HEK293 (cell line): ENCODE data around the gene ZFHX3.

Source experiments
- CTCF ChIA-PET: fragments of 350-600 bp; formaldehyde crosslinking; extraction: SDS; loops from one replicate; lab custom pipeline; 2021; ENCODE audit warnings: antibody characterized with exemption; lab: Yijun Ruan, JAX
- POLR2A ChIA-PET: fragments of 300-600 bp; formaldehyde crosslinking; extraction: SDS; loops from one replicate; lab custom pipeline; 2020; ENCODE audit warnings: antibody characterized with exemption, inconsistent platforms; lab: Yijun Ruan, JAX
- H3K27ac ChIP-seq: fragments of 200-500 bp; sonication (Bioruptor generic); 2 replicates; pipeline ENCODE4 v1.5.1; 2014; ENCODE audit warnings: low read depth, low read length, control low read depth, inconsistent platforms; ENCODE audit errors: extremely low read depth
- H3K36me3 ChIP-seq, 2 experiments: fragments of 200-500 bp in 1 of 2; sonication (Bioruptor generic) in 1 of 2; 1 replicate in 1 of 2; 2 replicates in 1 of 2; pipeline ENCODE4 v1.5.1; 2014 to 2017; ENCODE audit warnings: inconsistent platforms in 2 of 2, low read length in 2 of 2; ENCODE audit not compliant: control insufficient read depth in 2 of 2, insufficient read depth in 1 of 2
- H3K4me1 ChIP-seq: fragments of 200-500 bp; sonication (Bioruptor generic); 2 replicates; pipeline ENCODE4 v1.5.1; 2014; ENCODE audit warnings: mild to moderate bottlenecking, low read length, inconsistent platforms; ENCODE audit not compliant: control insufficient read depth, insufficient read depth
- H3K4me3 ChIP-seq: 2 replicates; pipeline ENCODE4 v1.5.1; 2011; ENCODE audit warnings: low read depth, mild to moderate bottlenecking, control low read depth, low read length, moderate library complexity
- H3K9me3 ChIP-seq: fragments of 200-500 bp; sonication (Bioruptor generic); 2 replicates; pipeline ENCODE4 v1.5.1; 2014; ENCODE audit warnings: low read depth, low read length, inconsistent platforms; ENCODE audit not compliant: control insufficient read depth, insufficient read depth
- BCL11A ChIP-seq: fragments of 450-650 bp; formaldehyde crosslinking; IDR thresholded peaks from 2 replicates; pipeline ENCODE4 v1.5.1; 2016; ENCODE audit warnings: low read depth, missing biosample characterization, missing genetic modification characterization
- BCL6B ChIP-seq: fragments of 450-650 bp; formaldehyde crosslinking; IDR thresholded peaks from 2 replicates; pipeline ENCODE4 v1.5.1; 2017; ENCODE audit warnings: missing biosample characterization, missing genetic modification characterization
- CTCF ChIP-seq: fragments of 450-650 bp; formaldehyde crosslinking; IDR thresholded peaks from 2 replicates; pipeline ENCODE4 v1.5.1; 2016; ENCODE audit warnings: missing biosample characterization, missing genetic modification characterization
- IKZF3 ChIP-seq: fragments of 450-650 bp; IDR thresholded peaks from 2 replicates; pipeline ENCODE4 v1.5.0; 2018; ENCODE audit warnings: missing biosample characterization, mild to moderate bottlenecking, missing genetic modification characterization, moderate library complexity
- KLF10 ChIP-seq: fragments of 450-650 bp; IDR thresholded peaks from 2 replicates; pipeline ENCODE4 v1.5.1; 2018; ENCODE audit warnings: missing biosample characterization, mild to moderate bottlenecking, missing genetic modification characterization
- KLF16 ChIP-seq: fragments of 450-650 bp; formaldehyde crosslinking; IDR thresholded peaks from 2 replicates; pipeline ENCODE4 v1.5.1; 2017; ENCODE audit warnings: missing biosample characterization, missing genetic modification characterization
- MEIS1 ChIP-seq: sonication (generic); formaldehyde crosslinking; IDR thresholded peaks from 2 replicates; pipeline ENCODE4 v1.8.1; 2022; ENCODE audit warnings: missing genetic modification reagents, mild to moderate bottlenecking, borderline replicate concordance
- REST ChIP-seq: fragments of 450-650 bp; formaldehyde crosslinking; IDR thresholded peaks from 2 replicates; pipeline ENCODE4 v1.5.1; 2016; ENCODE audit warnings: missing biosample characterization, missing genetic modification characterization
- SP7 ChIP-seq: fragments of 450-650 bp; formaldehyde crosslinking; IDR thresholded peaks from 2 replicates; pipeline ENCODE4 v1.5.1; 2016; ENCODE audit warnings: missing biosample characterization, missing genetic modification characterization
- ZBTB17 ChIP-seq: fragments of 450-650 bp; formaldehyde crosslinking; IDR thresholded peaks from 2 replicates; pipeline ENCODE4 v1.5.1; 2016; ENCODE audit warnings: missing biosample characterization, missing genetic modification characterization
- ZBTB44 ChIP-seq: fragments of 450-650 bp; IDR thresholded peaks from 2 replicates; pipeline ENCODE4 v1.5.1; 2018; ENCODE audit warnings: missing biosample characterization, mild to moderate bottlenecking, missing genetic modification characterization
- ZNF114 ChIP-seq: fragments of 450-650 bp; formaldehyde crosslinking; IDR thresholded peaks from 2 replicates; pipeline ENCODE4 v1.5.0; 2017; ENCODE audit warnings: missing biosample characterization, missing genetic modification characterization
- ZNF239 ChIP-seq: fragments of 450-650 bp; formaldehyde crosslinking; IDR thresholded peaks from 2 replicates; pipeline ENCODE4 v1.5.1; 2016; ENCODE audit warnings: missing biosample characterization, missing genetic modification characterization
- ZNF335 ChIP-seq: fragments of 450-650 bp; formaldehyde crosslinking; conservative IDR thresholded peaks from 2 replicates; pipeline ENCODE4 v1.5.1; 2016; ENCODE audit warnings: missing biosample characterization, missing genetic modification characterization
- ZNF843 ChIP-seq: fragments of 450-650 bp; formaldehyde crosslinking; IDR thresholded peaks from 2 replicates; pipeline ENCODE4 v1.5.1; 2016; ENCODE audit warnings: missing biosample characterization, missing genetic modification characterization
- ZSCAN30 ChIP-seq: fragments of 450-650 bp; IDR thresholded peaks from 2 replicates; pipeline ENCODE4 v1.5.1; 2018; ENCODE audit warnings: missing biosample characterization, mild to moderate bottlenecking, missing genetic modification characterization, moderate library complexity
- TF ChIP-seq, protein P1 (sequence below): fragments of 450-650 bp; formaldehyde crosslinking; IDR thresholded peaks from 2 replicates; pipeline ENCODE4 v1.5.1; 2016; ENCODE audit warnings: missing biosample characterization, missing genetic modification characterization
- TF ChIP-seq, protein P2 (sequence below): fragments of 450-650 bp; formaldehyde crosslinking; IDR thresholded peaks from 2 replicates; pipeline ENCODE4 v1.5.1; 2017; ENCODE audit warnings: missing biosample characterization, missing genetic modification characterization
- TF ChIP-seq, protein P3 (sequence below): fragments of 450-650 bp; formaldehyde crosslinking; IDR thresholded peaks from 2 replicates; pipeline ENCODE4 v1.5.1; 2016; ENCODE audit warnings: missing biosample characterization, missing genetic modification characterization

Gene ZFHX3

GRCh38 chr16:73057291-73058210, 9.6 kb upstream of the ZFHX3 start (continued):
- TF ChIP-seq CTCF (peak; percentile 80), REST (0 out of 2 replicates have a peak, but pooled peaks have one; percentile 22), ZNF239 (tag by site-specific recombination) (no peak), ZNF114 (no peak), SP7 (tag by site-specific recombination) (no peak), KLF16 (tag by site-specific recombination) (peak; percentile 48; the same call in 1 of the 2 replicates), BCL11A (tag by site-specific recombination) (no peak)
- TF ChIP-seq, protein P1, sequence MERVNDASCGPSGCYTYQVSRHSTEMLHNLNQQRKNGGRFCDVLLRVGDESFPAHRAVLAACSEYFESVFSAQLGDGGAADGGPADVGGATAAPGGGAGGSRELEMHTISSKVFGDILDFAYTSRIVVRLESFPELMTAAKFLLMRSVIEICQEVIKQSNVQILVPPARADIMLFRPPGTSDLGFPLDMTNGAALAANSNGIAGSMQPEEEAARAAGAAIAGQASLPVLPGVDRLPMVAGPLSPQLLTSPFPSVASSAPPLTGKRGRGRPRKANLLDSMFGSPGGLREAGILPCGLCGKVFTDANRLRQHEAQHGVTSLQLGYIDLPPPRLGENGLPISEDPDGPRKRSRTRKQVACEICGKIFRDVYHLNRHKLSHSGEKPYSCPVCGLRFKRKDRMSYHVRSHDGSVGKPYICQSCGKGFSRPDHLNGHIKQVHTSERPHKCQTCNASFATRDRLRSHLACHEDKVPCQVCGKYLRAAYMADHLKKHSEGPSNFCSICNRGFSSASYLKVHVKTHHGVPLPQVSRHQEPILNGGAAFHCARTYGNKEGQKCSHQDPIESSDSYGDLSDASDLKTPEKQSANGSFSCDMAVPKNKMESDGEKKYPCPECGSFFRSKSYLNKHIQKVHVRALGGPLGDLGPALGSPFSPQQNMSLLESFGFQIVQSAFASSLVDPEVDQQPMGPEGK (tag by site-specific recombination), result peak; percentile 84
- TF ChIP-seq, all 188 proteins: peak for 19

DNA sequence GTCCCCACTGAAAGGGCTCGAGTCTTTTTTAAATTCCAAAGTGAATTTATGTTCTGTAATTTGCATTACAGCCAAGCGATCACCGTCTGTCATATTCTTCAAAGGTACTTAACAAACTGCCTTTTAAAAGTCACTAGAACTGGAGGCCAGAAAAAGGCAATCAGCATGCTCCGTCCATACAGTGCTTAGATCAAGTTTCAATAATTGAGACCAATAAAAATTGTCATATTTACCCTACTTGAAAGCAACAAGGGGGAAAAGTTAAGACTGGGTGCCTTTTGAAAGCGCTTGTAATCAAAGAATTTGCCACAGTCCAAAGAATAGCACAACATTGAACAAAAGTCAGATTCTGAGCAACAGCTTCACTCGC, 9.0 kb upstream of the ZFHX3 start:
- POLR2A ChIA-PET, result interaction anchor here (1.0 to 3.4 kb wide), 3 partner anchors 9 to 13 kb away, joined by 3 to 12 read pairs (median 4); partner anchors contain the start of gene ZFHX3
- CTCF ChIA-PET, result interaction anchor here (0.6 to 0.7 kb wide), 2 partner anchors 61 to 224 kb away, joined by 3 read pairs; no protein-coding TSS in a partner anchor
- peak overlapping the region; percentile 96 for H3K27ac ChIP-seq
- peak overlapping the region; percentile 68 for H3K4me3 ChIP-seq
- H3K4me1 ChIP-seq, result peaks cover 50% of the 10 kb centered on the region
- H3K36me3 ChIP-seq, result no peaks in the 10 kb centered on the region
- no peaks in the 10 kb centered on the region for H3K9me3 ChIP-seq
- TF ChIP-seq, protein P2, sequence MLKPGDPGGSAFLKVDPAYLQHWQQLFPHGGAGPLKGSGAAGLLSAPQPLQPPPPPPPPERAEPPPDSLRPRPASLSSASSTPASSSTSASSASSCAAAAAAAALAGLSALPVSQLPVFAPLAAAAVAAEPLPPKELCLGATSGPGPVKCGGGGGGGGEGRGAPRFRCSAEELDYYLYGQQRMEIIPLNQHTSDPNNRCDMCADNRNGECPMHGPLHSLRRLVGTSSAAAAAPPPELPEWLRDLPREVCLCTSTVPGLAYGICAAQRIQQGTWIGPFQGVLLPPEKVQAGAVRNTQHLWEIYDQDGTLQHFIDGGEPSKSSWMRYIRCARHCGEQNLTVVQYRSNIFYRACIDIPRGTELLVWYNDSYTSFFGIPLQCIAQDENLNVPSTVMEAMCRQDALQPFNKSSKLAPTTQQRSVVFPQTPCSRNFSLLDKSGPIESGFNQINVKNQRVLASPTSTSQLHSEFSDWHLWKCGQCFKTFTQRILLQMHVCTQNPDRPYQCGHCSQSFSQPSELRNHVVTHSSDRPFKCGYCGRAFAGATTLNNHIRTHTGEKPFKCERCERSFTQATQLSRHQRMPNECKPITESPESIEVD (tag by site-specific recombination), result peak; percentile 94
- TF ChIP-seq IKZF3 (peak; percentile 71; the same call in 1 of the 2 replicates), MEIS1 (no peak), KLF10 (tag by site-specific recombination) (peak; percentile 39; the same call in 1 of the 2 replicates), BCL6B (tag by site-specific recombination) (0 out of 2 replicates have a peak, but pooled peaks have one; percentile 9), ZNF335 (tag by site-specific recombination) (peak; percentile 57; the same call in 1 of the 2 replicates), ZSCAN30 (tag by site-specific recombination) (0 out of 2 replicates have a peak, but pooled peaks have one; percentile 32), ZBTB44 (peak; percentile 91), ZBTB17 (0 out of 2 replicates have a peak, but pooled peaks have one; percentile 6), ZNF843 (tag by site-specific recombination) (peak; percentile 82), SP7 (tag by site-specific recombination) (peak; percentile 34; the same call in 1 of the 2 replicates)
- TF ChIP-seq, protein P3, sequence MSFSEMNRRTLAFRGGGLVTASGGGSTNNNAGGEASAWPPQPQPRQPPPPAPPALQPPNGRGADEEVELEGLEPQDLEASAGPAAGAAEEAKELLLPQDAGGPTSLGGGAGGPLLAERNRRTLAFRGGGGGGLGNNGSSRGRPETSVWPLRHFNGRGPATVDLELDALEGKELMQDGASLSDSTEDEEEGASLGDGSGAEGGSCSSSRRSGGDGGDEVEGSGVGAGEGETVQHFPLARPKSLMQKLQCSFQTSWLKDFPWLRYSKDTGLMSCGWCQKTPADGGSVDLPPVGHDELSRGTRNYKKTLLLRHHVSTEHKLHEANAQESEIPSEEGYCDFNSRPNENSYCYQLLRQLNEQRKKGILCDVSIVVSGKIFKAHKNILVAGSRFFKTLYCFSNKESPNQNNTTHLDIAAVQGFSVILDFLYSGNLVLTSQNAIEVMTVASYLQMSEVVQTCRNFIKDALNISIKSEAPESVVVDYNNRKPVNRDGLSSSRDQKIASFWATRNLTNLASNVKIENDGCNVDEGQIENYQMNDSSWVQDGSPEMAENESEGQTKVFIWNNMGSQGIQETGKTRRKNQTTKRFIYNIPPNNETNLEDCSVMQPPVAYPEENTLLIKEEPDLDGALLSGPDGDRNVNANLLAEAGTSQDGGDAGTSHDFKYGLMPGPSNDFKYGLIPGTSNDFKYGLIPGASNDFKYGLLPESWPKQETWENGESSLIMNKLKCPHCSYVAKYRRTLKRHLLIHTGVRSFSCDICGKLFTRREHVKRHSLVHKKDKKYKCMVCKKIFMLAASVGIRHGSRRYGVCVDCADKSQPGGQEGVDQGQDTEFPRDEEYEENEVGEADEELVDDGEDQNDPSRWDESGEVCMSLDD (tag by site-specific recombination), result no peak
